Raji (cell line): Measurements from ENCODE around the gene SKAP1.

Experiments used
- POLR2A ChIP-seq: IDR thresholded peaks from 2 replicates; pipeline ENCODE4 v1.6.1; 2011; ENCODE audit warnings: low read depth, low read length, control low read depth; ENCODE audit not compliant: insufficient read depth

Gene SKAP1

GRCh38 chr17:48106802-48107136, 323.2 kb downstream of the SKAP1 start:
- no peak for TF ChIP-seq POLR2A

- no peak for TF ChIP-seq POLR2A
Measured at GRCh38 chr17:48104440-48104839, 325.6 kb downstream of the SKAP1 start.

GRCh38 chr17:48102798-48103715, 327.0 kb downstream of the SKAP1 start:
- no peak for TF ChIP-seq POLR2A

GRCh38 chr17:48102043-48102750, 327.8 kb downstream of the SKAP1 start:
- TF ChIP-seq POLR2A: no peak

- TF ChIP-seq POLR2A: peak; percentile 77
Measured at GRCh38 chr17:48101012-48101720, 328.8 kb downstream of the SKAP1 start, which contains the start of gene CBX1. Gene CBX1, minus strand, starts transcription at chr17:48101478. Its CDS starts 24,474 bp downstream, at chr17:48077004.

GRCh38 chr17:48100591-48101011, 329.4 kb downstream of the SKAP1 start:
- TF ChIP-seq POLR2A: no peak

GRCh38 chr17:48100160-48100559, 329.9 kb downstream of the SKAP1 start:
- no peak for TF ChIP-seq POLR2A

GRCh38 chr17:48095611-48096010, 334.4 kb downstream of the SKAP1 start:
- no peak for TF ChIP-seq POLR2A

- TF ChIP-seq POLR2A: no peak
Measured at GRCh38 chr17:48093341-48094045, 336.5 kb downstream of the SKAP1 start.

GRCh38 chr17:48084932-48085331, 345.1 kb downstream of the SKAP1 start:
- no peak for TF ChIP-seq POLR2A
